Kidney (tissue), 14 donors: Measurements from ENCODE around the gene ZNF865. TPM values are rescaled to one million over a fixed set of nuclear protein-coding genes. Genes with fewer than 3 reads are reported as not detected.

Experiments used
- DNase-seq, 5 donors: peaks; one replicate each; pipeline ENCODE4 v3.0.0-alpha.2; 2013 to 2020
- FAIRE-seq: peaks from 2 replicates; lab custom pipeline; 2012; peaks lifted over from hg19 to GRCh38; lab: Jason Lieb, UNC
- H3K27ac ChIP-seq, 2 donors: one replicate each; pipeline ENCODE4 v1.7.0; 2013; ENCODE audit warnings: low read depth in 2 of 2, low read length in 2 of 2, inconsistent platforms in 1 of 2
- H3K27me3 ChIP-seq: one replicate; pipeline ENCODE4 v1.7.1; 2013; ENCODE audit warnings: low read length, inconsistent platforms; ENCODE audit not compliant: control insufficient read depth, insufficient read depth
- H3K36me3 ChIP-seq, 3 donors: one replicate each; pipeline versions ENCODE4 v1.7.0 to v1.7.1; 2013; ENCODE audit warnings: low read length in 3 of 3, control low read depth in 1 of 3, inconsistent platforms in 1 of 3; ENCODE audit not compliant: insufficient read depth in 3 of 3, control insufficient read depth in 2 of 3
- H3K4me1 ChIP-seq, 3 donors: one replicate each; pipeline versions ENCODE4 v1.7.0 to v1.7.1; 2013; ENCODE audit warnings: low read length in 3 of 3, inconsistent platforms in 1 of 3, low read depth in 1 of 3; ENCODE audit not compliant: control insufficient read depth in 2 of 3, insufficient read depth in 2 of 3
- H3K4me3 ChIP-seq, 3 donors: one replicate each; pipeline versions ENCODE4 v1.7.0 to v1.8.1; 2013; ENCODE audit warnings: low read length in 3 of 3, control low read depth in 1 of 3, inconsistent platforms in 1 of 3
- H3K9ac ChIP-seq, 3 donors: one replicate each; pipeline versions ENCODE4 v1.7.0 to v1.7.1; 2013; ENCODE audit warnings: low read length in 3 of 3, control low read depth in 1 of 3, inconsistent platforms in 1 of 3
- H3K9me3 ChIP-seq, 3 donors: one replicate each; pipeline versions ENCODE4 v1.7.0 to v1.7.1; 2013; ENCODE audit warnings: low read length in 3 of 3, control low read depth in 1 of 3, inconsistent platforms in 1 of 3; ENCODE audit not compliant: control insufficient read depth in 2 of 3, insufficient read depth in 1 of 3
- CTCF ChIP-seq: IDR thresholded peaks from 3 replicates; pipeline ENCODE4 v1.5.1; 2012; ENCODE audit warnings: mild to moderate bottlenecking, moderate library complexity, borderline replicate concordance; ENCODE audit not compliant: insufficient read depth; ENCODE audit errors: extremely low read depth
- intact Hi-C: fragments of 100-400 bp; cut with DNase I; formaldehyde crosslinking; loops from one replicate; pipeline ENCODE4 v1.11.1; 2022
- polyA plus RNA-seq: library from polyadenylated mRNA; stranded (reverse); fragments of 350-450 nt; fragmentation: Illumina TruSeq; extraction: RNeasy Lipid Tissue Mini Kit (QIAGEN cat#74804); gene quantifications from one replicate; pipeline ENCODE4 v1.2.3, GENCODE V29; 2014; ENCODE audit warnings: low read depth, low replicate concordance; ENCODE audit not compliant: insufficient read depth
- total RNA-seq: library from RNA; stranded (reverse); fragmentation: NEBNext Ultra II Directional; extraction: Animal tissue kit (Norgen Biotek cat#: 25700); gene quantifications from one replicate; pipeline ENCODE4 v1.2.1, GENCODE V29; 2021
- donor health status: control.
- donor health status: control.
- donor health status: control.
- donor health status: control.
- donor health status: control.
- donor health status: DM: yes; HTN: yes; CAD: no.
- donor health status: Normal renal cell carcinoma (clear cell type).

The ZNF865 gene
- total and polyA plus RNA-seq, 2 donors from 2014 or later, result 5.8 to 17.4 TPM

GRCh38 chr19:55650602-55651230 lies 45.3 kb downstream of the ZNF865 start:
- H3K27me3 ChIP-seq, result no peaks in the 10 kb centered on the region
- TF ChIP-seq CTCF, result no peak
- H3K4me1 ChIP-seq, result peaks cover 0 to 20% (median 0%) of the 10 kb centered on the region in 3 donors
- no peaks in the 10 kb centered on the region for H3K36me3 ChIP-seq
- no peak overlapping the region for H3K4me3 ChIP-seq
- peak in 1 of 5 donors; percentile 79 for DNase-seq
- no peak overlapping the region for H3K9ac ChIP-seq
- intact Hi-C loops, result no loop called here
- FAIRE-seq, result no peak
- no peak overlapping the region for H3K27ac ChIP-seq
- H3K9me3 ChIP-seq, result no peaks in the 10 kb centered on the region

GRCh38 chr19:55651236-55651635 lies 45.8 kb downstream of the ZNF865 start:
- Histone ChIP-seq H3K9me3 (no peaks in the 10 kb centered on the region), H3K27me3 (no peaks in the 10 kb centered on the region), H3K4me1 (peaks cover under 1 to 24% (median 2%) of the 10 kb centered on the region in 3 donors), H3K36me3 (no peaks in the 10 kb centered on the region), H3K9ac (no peak overlapping the region), H3K4me3 (no peak overlapping the region), H3K27ac (no peak overlapping the region)
- FAIRE-seq (no peak), DNase-seq (peak in 1 of 5 donors; percentile 77)
- intact Hi-C loops, result no loop called here
- TF ChIP-seq CTCF, result no peak

DNA sequence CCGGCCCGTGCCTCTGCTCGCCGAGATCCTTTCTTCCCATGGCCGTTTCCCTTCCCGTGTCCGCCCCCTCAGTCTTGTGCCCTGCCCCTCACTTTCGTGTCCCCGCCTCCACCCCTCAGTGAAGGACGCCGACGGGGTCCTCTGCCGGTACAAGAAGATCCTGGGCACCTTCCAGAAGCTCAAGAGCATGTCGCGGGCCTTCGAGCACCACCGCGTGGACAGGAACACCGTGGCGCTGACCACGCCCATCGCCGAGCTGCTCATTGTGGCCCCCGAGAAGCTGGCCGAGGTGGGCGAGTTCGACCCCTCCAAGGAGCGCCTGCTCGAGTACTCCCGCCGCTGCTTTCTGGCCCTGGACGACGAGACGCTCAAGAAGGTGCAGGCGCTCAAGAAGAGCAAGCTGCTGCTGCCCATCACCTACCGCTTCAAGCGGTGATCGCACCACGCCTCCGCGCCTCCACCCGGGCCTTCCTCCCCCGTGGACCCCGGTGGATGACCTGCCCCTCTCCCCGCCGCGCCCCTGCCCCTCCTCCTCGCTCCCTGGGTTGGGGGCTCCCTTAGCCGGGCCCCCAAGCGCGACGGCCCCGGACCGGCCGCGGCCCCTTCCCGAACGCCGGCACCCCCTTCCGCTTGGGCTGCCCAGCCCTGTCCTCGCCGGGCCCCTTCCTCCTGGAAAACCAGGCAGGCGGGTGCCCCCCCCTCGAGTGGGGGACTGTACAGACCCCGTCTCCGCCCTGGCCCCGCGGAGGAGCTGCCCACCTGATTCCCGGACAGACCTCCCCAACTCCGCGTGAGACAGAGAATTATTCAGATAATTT lies 47.1 kb downstream of the ZNF865 start:
- Histone ChIP-seq H3K9me3 (no peaks in the 10 kb centered on the region), H3K36me3 (no peaks in the 10 kb centered on the region), H3K9ac (no peak overlapping the region), H3K27ac (no peak overlapping the region), H3K4me1 (peaks cover 8 to 30% (median 10%) of the 10 kb centered on the region in 3 donors), H3K27me3 (no peaks in the 10 kb centered on the region), H3K4me3 (no peak overlapping the region)
- DNase-seq (peak in 2 of 5 donors; percentile 85 to 90), FAIRE-seq (no peak)
- no peak for TF ChIP-seq CTCF
- intact Hi-C loops, result no loop called here
